Inflammatory macrophage (primary cell): ENCODE results near the gene RIN1.
"Not testable (repeated sequence)": the region's sequence is repeated elsewhere in the genome, so short reads cannot be mapped to it uniquely, and the experiment has no call there.

Source experiments
- DNase-seq, 2 donors: peaks; one replicate each; pipeline ENCODE4 v3.0.0-alpha.2; 2020 to 2022

Gene RIN1

DNA sequence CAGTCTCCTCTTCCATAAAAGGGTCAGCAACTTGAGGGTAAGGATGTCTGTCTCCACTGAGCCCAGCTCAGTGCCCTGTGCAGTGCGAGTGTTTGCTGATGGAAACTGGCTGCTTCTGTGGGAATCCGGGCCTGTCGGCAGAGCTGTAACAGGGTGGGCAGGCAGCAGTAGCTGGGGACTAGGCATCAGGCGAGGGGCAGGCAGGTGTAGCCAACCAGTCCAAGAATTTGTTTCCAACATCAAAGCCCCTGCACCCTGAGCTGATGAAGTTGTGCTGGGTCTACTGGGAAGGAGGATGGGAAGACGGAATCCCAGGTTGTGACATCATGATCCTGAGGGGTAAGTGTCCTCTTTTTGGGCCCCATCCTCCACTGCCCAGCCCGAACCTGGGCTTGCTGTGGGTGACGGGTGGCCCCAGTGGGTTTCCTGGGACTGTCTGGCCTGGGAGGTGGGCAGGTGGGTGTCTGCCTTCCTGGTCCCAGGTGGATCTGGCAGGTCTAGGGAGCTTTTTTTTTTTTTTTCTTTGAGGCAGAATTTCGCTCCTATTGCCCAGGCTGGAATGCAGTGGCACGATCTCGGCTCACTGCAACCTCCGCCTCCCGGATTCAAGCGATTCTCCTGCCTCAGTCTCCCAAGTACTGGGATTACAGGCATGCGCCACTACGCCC is 24.3 kb upstream of the RIN1 start:
- no peak for DNase-seq

DNA sequence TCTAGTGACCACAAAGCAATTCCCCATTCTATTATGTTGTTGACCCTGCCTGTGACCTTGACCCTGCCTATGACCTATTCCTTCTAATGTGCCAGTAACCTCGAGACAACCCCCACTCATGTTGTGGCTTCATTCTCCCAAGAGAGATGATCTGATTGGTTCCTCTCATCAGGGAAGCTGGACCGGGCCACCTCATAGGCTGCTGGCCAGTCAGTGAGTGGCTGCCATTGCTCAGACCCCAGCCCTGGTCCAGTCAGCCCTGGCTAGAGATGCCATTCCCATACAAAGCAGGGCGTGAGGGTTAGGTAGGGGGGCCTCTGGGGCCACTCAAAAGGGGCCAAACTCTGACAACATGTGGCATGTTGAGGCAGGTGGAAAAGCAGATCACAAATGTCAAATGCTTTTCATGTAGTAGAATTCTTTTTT is 23.4 kb upstream of the RIN1 start:
- no peak for DNase-seq

DNA sequence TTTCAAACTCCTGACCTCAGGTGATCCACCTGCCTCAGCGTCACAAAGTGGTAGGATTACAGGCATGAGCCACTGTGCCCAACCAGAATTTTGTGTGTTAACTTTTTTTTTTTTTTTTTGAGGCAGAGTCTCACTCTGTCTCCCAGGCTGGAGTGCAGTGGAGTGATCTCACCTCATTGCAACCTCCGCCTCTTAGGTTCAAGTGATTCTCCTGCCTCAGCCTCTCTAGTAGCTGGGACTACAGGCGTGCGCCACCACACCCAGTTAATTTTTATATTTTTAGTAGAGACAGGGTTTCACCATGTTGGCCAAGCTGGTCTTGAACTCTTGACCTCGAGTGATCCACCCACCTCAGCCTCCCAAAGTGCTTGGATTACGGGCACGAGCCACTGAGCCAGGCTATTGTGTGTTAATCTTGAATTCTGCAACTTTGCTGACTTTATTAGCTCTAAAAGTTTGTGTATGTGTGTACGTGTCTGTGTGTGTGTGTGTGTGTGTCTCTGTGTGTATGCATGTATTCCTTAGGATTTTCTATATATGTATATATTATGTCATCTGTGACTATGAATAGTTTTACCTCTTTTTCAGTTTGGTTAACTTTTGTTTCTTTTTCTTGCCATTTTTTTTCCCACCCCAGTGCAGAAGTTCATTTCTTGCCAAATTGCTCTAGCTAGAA is 14.5 kb upstream of the RIN1 start:
- DNase-seq = not testable (repeated sequence)

DNA sequence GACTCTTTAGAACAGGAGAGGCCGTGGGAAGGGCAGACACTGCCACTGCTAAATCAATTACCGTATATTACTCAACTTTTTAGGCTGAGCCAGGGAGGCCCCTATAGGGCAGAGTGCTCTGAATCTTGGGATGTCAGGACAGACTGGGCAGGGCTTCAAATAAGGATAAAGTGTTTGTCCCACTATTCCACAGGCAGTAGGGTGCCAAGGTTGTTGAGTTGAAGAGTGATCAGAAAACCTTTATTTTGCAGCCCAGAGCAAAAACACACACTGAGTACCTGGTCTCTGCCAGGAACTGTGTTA is 12.8 kb upstream of the RIN1 start:
- no peak for DNase-seq

DNA sequence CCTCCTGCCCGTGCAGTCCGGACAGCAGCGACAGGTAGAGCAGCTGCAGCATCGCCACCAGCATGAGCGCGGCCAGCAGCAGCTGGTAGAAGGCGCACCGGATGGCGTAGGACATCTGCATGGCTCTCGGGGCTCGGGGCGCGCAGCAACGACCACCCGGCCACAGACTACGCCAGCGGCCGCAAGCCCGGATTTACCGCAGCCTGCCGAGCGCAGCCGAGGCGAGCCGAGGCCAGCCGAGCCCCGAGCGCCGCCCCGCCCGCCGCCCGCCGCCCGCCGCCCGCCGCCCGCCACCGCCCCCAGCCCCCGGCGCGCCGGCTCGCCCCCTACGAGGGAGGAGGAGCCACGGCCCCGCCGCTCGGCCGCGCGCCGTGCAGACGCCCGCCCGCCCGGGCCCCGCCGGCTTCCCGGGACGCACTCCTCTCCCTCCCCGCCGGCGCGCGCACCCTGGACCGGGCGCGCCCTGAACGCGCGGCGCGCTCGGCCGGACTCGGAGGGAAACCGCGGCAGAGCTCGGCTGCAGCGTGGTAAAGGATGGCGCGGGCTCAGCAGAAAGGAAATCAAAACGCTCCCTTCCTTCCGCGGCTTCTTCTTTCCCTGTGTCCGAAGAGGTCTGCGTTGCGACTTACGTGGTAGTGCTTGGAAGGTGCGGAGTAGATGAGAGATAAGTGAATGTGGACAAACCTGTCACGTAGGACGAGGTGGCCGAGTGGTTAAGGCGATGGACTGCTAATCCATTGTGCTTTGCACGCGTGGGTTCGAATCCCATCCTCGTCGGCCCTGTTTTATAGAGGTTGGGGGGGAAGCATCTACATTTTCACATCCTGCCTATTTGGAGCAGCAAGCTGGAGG is 11.4 kb upstream of the RIN1 start, which contains the start of gene B4GAT1:
B4GAT1 (minus strand) TSS at position 205 of the 852 bp plus-strand sequence; CDS start at position 121, 84 bp downstream.
- peak; percentile 68 to 85 for DNase-seq

DNA sequence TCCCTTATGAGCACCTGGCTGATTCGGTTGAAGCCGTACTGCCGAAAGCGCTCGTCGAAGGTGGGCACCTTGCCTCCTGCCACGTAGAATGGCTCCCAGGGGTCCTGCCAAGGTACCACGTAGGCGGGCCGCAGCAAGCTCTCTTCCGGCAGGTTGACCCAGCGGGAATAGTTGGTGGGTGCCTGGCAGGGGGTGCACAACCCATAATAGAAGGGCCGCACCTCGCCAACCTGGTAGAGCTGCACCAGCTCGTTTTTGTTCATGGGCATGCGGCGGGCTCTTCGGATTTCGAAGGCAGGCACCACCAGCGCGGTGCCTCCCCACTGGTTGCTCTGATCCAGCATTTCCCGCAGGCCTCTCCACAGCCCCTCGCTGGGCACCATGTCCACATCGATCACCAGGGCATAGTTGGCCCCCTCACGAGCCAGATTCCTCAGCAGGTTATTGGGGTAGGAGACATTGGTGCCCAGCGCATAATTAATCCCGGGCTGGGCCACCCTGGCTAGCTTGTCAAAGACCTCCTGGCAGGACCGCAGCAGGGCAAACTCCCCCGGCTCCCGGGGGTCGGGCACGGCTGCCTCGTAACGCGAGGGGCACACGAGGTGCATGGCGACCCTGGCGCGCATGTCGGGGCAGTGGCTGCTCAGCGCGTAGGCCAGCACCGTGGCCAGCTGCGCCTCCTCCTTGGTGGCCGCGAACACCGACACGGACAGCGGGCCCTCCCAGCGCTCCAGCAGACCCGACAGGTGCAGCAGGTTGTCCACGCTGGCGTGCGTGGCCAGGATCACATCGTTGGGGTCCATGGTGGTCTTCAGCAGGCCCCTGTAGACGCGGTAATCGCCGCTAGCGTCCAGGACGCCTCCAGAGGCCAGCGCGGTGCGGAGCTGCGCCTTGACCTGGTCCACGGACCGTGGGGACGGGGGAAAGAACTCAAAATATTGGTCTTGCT is 10.5 kb upstream of the RIN1 start:
- no peak for DNase-seq

DNA sequence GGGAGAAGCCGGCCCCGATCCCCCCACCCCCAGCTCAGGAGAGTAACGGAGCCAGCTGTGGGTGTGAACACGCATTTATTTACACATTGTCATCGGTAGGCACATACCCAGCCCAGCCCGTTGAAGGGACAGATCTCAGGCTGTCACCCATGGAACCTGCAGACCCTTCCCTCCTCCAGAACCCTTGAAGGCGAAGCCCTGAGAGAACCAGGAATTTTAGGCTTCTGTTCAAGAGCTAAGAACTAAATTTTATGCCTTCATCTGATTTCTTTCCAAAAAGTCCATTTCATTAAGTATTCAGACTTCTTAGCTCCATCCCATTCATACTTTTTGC is 9.0 kb upstream of the RIN1 start:
- DNase-seq = no peak

DNA sequence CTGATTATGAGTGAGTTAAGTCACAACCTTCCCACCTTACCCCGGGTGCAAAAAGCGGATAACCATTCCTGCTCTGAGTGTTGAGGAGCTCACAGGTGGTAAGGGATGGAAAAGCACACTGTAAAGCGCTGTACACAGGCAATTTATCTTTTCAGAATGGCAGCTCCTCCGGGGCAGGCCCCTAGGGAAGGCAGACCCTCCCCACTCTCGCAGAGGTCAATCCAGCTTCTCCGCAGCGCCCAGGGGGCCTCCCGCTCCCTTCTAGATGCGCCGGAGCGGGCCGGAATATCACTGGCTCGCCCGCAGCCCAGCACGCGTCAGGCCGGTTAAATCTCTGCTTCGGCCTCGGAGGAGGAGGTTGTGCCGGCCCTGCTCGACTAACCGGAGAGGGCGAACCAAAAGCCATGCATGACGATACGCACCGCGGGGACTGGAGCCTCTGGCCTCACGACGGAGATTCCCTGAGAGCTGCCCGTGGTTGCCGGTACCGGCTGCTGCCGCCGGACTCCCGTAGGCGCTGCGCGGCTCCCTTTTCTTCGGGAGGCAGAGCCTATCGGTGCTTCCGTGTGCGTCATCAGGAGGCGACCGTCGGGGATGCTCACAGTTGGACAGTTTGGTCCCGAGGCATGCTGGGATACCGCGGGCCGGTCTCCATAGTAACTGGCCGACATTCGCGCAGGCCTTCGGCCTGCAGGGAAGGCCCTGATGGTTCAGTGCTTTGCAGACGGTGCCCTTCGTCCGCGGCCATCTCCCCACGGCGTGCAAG is 8.5 kb upstream of the RIN1 start, which contains the start of gene BRMS1:
BRMS1 (minus strand) TSS at position 555 of the 766 bp plus-strand sequence. CDS start 2,870 bp downstream, outside the sequence.
- DNase-seq = peak; percentile 96 to 98

DNA sequence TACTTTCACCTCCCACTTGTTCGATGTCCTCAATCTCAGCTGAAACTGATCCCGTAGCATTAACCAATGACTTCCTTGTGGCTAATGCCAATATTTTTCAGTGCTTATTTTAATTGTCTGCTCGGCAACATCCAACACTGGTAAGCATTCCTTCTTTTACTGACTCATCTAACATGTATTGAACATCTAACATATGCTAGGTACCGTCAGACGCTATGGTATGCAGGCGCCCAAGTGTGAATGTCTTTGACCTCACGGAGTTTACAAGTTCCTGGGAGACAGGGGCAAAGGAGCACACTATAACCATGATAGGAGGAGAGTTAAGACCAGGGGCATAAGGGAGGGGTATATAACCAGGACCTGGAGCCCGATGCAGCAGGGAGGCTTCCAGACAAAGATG is 6.9 kb upstream of the RIN1 start:
- no peak for DNase-seq

DNA sequence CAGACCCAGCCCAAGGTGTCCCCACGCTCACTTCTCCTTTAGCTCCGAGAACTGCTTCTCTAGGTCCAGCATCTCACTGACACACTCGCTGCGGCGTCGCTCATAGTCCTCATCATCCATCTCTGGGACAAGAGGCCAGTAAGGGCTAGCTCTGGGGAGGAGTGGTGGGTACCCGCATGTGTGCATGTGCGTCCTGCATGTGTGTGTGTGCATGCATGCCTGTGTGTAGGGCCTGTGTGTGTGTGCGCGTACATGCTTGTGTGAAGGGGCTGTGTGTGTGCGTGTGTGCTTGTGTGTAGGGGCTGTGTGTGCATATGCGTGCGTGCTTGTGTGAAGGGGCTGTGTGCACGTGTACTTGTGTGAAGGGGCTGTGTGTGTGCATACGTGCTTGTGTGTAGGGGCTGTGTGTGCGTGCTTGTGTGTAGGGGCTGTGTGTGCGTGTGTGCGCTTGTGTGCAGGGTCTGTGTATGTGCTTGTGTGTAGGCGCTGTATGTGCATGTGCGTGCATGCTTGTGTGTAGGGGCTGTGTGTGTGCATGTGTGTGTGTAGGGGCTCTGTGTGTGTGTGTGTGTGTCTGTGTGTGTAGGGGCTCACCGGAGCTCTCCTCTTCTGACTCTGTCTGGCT is 5.4 kb upstream of the RIN1 start:
- no peak for DNase-seq

DNA sequence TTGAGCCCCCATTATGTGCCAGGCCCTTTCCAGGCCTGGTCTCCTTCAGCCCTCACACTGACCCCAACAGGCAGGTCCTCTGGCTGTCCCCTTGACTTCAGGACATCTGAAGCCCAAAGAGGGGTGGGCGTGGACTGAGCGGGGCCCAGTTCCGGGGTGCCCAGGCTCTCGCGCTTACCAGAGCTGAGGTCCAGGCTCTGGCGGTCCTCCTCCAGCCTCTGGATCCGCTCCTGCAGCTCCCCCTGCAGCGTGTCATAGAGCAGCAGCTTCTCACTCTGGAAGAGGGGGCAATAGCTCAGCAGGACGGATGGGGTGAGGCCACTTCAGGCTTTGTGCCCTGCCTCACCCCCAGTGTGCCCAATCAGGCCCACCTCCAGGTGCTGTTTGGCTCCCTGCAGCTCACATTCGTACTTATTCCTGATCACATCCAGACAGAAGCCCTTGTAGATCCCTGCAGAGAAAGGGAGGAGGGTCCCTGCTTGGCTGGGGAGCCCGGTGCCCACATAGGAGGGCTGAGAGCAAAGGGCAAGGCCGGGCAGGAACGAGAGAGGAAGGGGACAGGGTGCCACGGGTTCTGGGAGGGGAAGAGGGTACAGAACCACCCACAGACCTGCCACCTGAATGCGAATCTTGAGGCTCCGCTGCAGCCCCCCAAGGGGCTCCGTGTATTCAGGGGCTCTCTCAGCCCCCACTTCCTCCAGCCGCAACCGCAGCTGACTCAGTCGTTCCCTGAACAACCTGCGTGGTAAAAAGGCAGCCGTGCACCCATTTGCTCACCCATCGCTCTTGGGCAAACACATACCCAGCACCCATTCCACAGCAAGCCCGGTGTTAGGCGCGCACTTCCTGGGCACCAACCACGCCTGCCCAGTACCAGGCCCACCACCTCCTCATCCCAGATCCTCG is 4.6 kb upstream of the RIN1 start:
- DNase-seq = no peak

DNA sequence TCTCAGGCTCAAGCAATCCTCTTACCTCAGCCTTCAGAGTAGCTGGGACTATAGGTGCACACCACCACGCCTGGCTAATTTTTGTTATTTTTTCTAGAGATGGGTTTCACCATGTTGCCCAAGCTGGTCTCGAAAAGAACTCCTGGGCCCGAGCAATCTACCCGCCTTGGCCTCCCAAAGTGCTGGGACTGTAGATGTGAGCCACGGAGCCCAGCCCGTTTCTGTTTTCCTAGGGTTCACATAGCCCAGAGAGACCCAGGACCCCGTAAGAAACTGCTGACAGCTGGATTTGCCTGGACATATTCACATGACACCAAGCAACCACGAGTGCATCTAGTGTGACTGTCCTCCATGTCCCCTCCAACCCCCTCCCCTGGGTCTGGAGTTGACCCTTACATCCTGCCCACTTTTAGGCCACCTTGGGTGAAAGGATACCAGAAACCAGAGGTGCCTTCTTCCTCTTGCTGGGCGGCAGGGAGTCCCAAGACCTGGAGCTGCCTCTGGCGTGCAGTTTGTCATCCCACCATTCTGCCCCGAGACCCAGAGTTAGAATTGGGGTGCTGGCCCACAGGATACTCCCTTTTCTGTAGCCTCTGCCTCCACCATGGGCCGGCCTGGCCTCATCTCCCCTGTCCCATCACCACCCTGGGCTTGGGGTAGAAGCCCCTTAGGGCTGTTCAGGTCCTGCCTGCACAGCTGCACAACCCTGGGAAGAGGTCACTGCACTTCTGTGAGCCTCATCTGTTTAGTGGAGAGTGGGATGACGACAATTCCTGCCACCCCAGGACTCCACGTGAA is 3.7 kb upstream of the RIN1 start:
- no peak for DNase-seq

DNA sequence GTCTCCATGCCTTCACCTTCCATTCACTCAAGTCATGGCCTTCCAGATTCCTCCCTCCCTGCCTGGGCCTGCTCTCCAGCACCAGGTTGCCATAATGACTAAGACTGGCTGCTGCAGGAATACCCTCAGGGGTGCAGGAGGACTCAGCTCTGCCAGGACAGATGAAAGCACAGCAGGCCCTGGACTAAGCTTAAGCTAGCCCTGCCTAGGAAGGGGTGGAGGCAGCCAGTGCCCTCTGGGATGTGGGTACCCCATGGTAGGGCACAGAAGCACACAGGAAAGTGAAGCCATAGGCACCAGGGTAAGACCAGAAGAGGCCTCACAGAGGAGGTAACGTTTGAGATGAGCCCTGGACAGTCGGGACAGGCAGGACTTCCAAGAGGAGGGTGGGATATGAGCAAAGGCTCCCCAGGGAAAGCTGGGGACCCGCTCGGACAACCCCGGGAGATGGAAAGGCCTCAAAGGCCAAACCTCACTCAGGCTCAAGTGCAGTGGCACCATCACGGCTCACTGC is 3.0 kb upstream of the RIN1 start:
- no peak for DNase-seq

DNA sequence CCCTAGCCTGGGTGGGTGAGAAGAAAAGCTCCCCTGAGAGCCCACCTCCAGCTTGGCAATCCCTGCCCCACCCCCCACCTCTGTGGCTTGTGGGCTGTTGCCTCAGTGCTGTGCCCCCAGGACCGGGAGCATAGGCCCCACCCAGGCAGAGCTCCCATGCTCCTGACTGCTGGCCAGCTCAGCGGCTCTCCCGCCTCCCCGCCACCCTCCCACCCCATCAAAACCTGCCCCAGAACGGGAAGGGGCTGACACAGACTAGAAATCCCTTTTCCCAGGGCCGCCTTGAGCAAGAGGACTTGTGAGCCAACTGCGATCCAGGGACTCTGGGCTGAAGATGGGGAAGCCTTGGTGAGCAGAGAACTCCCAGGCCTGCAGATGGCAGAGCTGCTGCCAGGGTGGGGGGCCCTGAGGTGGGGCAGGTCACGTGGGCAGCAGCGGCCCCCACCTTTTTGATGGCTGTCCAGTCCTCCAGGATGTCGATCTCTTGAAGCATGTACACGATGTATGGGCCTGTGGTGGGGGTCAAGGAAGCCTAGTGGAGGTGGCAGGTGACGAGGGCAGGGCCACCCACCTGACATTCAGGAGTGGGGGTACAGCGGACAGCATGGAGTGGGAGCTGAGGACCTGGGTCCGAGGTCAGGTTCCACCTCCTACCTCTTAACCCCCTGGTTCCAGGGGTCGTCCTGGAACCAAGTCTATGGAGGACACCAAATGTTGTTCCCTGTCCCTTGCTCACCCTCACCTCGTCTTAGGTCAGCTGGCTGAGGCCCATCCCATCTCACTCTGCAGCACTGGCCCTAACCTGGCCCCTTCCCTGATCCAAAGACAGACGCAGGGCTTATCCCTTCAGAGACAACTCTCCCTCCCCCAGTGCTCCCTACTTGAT is 2.3 kb upstream of the RIN1 start:
- DNase-seq = no peak

DNA sequence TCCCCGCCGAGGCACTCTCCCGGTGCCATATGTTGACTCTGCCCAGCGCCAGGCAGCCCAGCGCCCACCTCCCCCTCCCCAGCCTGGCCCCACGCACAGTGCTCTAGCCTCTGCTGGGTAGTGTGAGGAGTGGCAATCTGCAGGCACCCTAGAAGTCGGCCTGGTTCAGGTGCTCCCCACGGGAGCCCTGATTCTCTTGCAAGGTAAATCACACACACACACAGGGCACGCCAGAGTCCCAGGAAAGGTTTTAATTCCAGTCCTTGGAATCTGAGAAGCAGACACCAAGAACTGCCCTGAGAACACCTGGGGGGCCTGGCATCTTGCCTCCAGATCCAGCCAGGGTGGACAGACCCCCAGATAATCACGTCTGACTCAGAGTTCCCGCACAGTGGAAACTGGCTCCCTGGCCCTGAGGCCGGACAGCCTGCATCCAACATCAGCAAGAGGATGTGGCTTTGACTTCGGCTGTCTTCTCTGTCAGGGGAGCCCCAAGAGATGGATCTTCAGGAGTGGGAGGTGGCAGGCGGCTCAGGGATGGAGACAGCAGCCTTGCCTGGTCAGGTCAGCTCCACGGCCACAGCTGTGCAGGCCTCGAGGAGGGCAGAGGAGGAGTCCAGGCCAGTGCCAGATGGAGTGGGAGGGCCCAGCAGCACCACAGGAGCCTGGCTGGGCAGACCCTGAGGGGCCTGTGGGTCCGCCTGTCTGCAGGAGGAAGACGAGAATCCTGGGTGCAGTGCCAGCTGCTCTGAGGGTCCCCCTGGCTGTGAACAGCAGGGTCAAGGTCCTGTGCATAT is 1.1 kb upstream of the RIN1 start:
- no peak for DNase-seq

DNA sequence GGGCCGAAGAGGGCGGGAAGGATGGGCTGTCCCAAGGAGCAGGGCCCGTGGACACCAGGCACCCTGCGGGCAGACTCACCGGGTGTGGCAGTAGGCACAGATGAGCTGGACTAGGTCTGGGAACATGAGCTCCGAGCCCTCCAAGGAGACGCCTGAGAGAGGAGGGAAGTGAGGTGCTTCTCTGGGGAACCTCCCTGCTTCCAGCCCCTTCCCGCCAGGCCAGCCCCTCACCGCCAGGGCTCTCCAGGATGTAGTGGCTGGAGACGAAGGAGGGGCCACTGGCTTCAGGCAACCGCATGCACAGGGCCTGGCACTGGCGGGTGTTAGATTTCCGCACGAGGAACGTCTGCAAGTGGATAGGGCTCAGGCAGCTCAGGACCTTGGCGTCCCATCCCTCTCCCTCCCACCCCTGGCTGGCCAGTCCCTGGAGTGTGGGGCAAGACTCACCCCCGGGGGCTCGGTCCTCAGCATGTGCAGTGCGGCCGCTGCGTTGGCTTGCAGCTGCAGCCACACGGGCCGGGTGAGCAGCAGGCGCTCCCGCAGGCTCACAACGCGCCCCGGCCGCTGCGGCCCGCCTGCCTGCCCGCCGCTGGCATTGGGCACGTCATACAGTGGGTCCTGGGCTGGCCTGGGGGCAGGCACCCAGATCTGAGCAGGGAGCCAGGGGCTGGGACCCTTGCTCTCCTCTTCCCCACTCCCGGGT is 552 bp downstream of the RIN1 start:
- DNase-seq = no peak
